ENCODE data around the gene DRP2. TPM values are rescaled to one million over a fixed set of nuclear protein-coding genes. Genes with fewer than 3 reads are reported as not detected.

Gene DRP2
- total RNA-seq: 3.7 TPM

DNA sequence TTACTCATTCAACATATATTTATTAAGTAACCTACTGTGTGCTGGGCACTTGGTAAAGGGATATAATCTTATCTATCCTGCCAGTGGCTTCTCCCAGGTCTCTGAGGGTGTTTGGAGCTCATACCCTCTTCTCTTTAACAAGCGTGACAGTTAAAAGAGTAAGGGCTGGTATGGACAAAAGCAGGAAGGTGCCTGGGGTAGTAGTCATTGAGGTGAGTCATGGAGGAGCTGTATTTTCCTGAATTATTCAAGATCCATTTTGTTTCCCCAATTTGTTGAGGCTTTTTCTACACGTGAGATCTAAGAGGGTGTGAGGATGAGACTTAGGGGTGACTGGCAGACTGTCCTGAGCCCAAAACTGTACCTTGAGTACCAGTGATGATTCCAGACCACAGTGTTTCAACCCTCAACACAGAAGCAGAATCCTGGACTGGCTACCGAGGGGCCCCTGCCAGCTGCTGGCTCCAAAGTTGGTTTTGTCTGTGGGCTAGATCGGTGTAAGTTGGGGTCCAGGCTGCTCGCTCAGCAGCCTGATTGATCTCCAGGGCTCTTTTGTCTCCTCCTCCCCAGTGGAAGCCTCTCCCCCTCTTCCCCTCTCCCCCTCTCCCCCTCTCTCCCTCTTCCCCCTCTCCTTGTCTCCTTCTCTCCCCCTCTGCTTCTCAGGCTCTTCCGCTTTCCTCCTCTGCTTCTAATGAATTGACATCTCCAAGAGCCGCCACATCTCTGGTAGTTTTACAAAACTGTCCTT, at the start of gene DRP2:
DRP2 (plus strand) TSS at position 671 of the 748 bp plus-strand sequence. CDS start 11,862 bp downstream, outside the sequence.

DNA sequence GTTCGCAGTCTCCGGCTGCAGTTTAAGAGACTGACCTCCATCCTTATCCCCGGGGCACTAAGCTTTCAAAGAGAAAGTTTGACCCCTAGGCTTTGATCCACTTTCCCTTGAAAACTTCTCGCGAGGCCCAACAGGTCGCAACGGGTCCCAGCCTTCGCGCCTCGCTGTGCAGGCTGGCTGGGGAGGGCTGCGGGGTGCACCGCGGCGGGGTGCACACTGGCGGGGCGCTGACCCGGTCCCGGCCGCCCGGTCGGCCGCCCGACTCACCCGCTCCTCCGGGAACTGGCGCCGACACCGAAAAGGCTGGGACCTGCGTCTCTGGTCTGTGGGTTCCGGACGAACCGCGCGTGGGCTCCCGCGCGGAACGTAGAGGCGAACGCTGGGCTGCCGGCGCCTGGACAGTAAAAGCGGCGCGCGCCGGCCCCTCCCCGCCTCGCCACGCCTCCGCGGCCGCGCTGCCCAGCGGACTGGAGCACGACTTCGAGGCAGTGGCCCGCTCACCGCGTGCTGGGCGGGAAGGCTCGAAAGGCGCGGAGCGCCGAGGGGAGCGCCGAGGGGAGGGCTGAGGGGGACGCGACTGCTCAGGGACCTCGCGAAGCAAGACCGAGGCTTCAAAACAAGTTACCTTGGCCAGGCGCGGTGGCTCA, 71.5 kb downstream of the DRP2 start, which contains the start of gene TAF7L:
TAF7L (minus strand) TSS at position 378 of the 647 bp plus-strand sequence. CDS start 3,791 bp downstream, outside the sequence.

Other genes with a start within 250 kb of the DRP2 start
- 14.6 TPM for gene TRMT2B, start 167.7 kb upstream of the DRP2 start, total RNA-seq
- gene TMEM35A, start 140.9 kb upstream of the DRP2 start, total RNA-seq: 24.5 TPM
- gene CENPI, start 121.6 kb upstream of the DRP2 start, total RNA-seq: 8.2 TPM
- not detected for gene TAF7L, start 71.5 kb downstream of the DRP2 start, total RNA-seq
- 8.2 TPM for gene TIMM8A, start 129.0 kb downstream of the DRP2 start, total RNA-seq
- gene BTK, start 166.4 kb downstream of the DRP2 start, total RNA-seq: 3.1 TPM
- gene RPL36A, start 171.2 kb downstream of the DRP2 start, total RNA-seq: 934 TPM
- 18.7 TPM for gene GLA, start 188.1 kb downstream of the DRP2 start, total RNA-seq
- 86.1 TPM for gene HNRNPH2, start 188.4 kb downstream of the DRP2 start, total RNA-seq

Measured in camera-type eye (tissue), 1 donor.